GM23248 (cell line): ENCODE results near the gene SPRED3.
"Not testable (repeated sequence)": the region's sequence is repeated elsewhere in the genome, so short reads cannot be mapped to it uniquely, and the experiment has no call there.

Experiments
- EZH2 ChIP-seq: fragments of 200-600 bp; sonication (generic); IDR thresholded peaks from 2 replicates; pipeline ENCODE4 v1.6.1; 2018; ENCODE audit warnings: antibody characterized with exemption, mild to moderate bottlenecking; ENCODE audit not compliant: insufficient read depth, poor library complexity, severe bottlenecking
- EZH2phosphoT487 ChIP-seq: fragments of 200-600 bp; sonication (generic); IDR thresholded peaks from 2 replicates; pipeline ENCODE4 v1.6.1; 2018; ENCODE audit warnings: antibody characterized with exemption, moderate library complexity, mild to moderate bottlenecking, low read depth; ENCODE audit not compliant: insufficient read depth

DNA sequence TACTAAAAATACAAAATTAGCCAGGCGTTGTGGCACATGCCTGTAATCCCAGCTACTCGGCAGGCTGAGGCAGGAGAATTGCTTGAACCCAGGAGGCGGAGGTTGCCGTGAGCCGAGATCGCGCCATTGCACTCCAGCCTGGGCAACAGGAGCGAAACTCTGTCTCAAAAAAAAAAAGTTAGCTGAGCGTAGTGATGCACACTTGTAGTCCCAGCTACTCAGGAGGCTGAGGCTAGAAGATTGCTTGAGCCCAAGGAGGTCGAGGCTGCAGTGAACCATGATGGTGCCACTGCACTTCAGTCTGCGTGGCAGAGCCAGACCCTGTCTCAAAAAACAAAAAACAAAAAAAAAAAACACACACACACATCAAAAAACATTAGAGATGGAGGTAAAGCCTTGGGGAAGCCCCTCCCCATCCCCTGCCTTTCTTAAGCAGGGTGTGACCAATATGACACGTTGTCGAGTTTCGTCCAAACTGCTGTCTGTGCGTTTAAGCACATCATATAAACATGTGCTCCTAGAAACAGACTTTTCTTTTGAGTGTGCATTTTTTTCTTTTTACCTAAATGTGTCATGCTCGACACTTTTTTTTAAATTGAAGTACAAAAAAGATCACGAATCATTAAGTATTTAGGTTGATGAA is 38.7 kb downstream of the SPRED3 start:
- TF ChIP-seq EZH2, EZH2phosphoT487: not testable (repeated sequence)
